GM18907 (cell line): ENCODE data around the gene APBA1.

Experiments
- ATAC-seq: cut with Tn5 transposase; IDR thresholded peaks from one replicate; pipeline ENCODE4 v1.9.1; 2021; ENCODE audit warnings: mild to moderate bottlenecking, moderate library complexity; ENCODE audit not compliant: unreplicated experiment

Gene APBA1

DNA sequence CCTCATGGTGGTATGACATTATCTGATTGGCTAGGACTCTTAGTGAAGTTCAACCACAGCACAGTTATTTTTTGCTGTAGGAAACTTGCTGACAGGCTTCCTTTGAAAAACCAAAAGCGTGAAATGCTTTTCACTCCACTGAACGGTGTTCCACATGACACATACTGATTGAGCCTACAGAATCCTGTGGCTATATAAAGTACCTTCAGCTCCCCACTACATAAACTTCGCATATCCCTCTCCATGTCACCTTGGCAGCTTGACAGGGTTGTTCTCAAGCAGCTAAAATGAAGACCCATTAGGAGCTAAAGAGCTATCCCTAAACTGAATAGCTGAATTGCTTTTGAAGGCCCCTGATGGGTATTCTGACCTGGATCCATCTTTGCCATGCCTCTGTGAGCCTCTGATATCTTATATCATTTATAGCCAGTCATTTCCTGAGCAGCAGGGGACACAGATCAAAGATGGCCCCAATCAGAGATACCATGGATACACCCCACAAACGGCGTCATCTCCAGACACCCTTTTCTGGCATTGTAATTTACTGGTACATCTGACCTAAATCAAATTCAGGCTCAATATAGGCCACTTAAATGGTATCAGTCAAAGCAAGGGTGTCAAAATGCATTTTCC is 91.5 kb downstream of the APBA1 start:
- no peak for ATAC-seq

- no peak for ATAC-seq
Measured at GRCh38 chr9:69579760-69580581, 92.2 kb downstream of the APBA1 start.

DNA sequence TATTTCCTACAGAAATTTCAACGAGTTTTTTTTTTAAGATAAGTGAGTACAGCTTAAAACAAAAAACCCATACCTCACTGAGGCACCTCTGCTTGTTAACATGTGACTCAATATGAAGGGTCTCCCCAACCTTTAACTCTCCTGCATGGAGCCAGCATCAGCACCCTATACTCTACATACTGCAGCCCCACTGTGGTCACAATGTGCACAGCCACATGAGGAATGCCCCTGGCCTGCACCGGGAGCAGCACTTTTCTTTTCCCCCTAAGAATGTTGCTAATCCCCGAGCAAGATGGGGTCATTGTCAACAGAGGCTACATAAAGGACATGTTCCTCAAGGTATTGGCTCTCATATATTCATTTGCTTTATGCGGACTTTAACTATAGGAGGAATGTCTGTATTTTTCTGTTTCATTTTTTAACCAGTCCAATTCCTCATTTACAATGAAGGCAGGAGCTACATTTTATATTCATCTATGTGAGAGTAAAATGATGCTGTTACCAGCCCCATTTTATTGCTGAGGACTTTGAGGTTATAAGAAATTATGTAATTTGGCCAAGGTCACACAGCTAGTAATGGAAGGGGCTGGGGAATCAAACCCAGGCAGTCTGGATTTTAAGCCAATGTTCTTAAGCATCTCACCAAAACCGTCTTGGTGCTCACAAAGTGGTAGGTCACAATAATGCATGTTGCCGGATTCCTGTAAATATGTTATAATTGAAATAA is 93.0 kb downstream of the APBA1 start:
- no peak for ATAC-seq

GRCh38 chr9:69578026-69578425 is 94.1 kb downstream of the APBA1 start:
- ATAC-seq: no peak

DNA sequence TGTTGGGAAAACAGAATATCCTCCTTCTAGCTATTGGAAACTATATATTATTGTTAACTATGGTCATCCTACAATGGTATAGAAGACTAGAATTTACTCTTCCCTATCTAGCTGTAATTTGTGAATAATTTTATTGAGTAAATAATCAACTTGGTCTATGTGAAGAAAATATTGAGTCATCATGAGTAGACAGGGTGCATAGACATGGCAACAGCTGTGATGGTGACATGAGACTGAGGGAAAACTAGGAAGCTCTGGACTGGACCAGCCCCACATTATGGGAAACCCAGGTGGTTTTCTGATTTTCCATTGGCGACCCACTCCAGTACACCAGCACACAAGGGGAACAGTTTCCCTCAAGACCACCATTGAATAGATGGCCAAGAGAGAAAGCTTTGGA is 95.0 kb downstream of the APBA1 start:
- no peak for ATAC-seq

DNA sequence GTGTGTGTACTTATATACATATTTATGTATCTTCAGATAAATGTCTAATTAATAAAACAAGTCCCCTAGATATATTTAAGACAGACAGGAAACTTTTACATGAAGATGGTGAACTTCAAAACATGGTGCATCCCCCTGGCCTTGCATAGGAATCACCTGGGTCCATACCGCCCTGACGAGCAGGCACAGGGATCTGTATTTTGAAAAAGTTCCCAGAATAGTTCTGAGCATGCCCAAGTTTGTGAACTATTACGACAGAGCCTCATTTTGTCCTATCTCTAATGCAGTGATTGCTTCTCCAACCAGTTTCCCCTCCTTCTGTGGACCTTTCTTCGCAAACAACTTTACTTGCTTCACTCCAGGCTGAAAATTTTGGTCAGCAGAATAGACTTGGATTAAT is 98.1 kb downstream of the APBA1 start:
- no peak for ATAC-seq

- ATAC-seq: no peak
Measured at GRCh38 chr9:69573651-69574050, 98.5 kb downstream of the APBA1 start.

- ATAC-seq: no peak
Measured at GRCh38 chr9:69572611-69573010, 99.6 kb downstream of the APBA1 start.

DNA sequence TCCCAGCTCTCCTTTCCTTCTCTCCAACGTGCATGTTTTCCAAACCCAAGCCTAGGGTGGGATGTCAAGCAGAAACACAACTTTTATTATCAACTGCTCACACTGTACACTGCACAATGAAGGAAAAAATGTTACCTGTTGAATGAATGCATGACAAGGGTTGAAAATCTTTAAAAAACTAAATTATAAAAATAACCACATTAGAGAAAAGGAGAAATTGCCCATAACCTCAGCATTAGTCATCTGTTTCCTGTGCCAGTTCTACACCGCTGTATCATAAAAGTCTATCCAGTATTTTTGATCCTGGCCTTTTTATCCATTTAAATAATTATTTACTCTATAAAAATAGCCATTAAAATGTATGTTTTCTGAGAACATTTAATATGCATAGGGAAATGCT is 101.1 kb downstream of the APBA1 start:
- no peak for ATAC-seq

GRCh38 chr9:69569738-69570451 is 102.3 kb downstream of the APBA1 start:
- ATAC-seq: no peak

DNA sequence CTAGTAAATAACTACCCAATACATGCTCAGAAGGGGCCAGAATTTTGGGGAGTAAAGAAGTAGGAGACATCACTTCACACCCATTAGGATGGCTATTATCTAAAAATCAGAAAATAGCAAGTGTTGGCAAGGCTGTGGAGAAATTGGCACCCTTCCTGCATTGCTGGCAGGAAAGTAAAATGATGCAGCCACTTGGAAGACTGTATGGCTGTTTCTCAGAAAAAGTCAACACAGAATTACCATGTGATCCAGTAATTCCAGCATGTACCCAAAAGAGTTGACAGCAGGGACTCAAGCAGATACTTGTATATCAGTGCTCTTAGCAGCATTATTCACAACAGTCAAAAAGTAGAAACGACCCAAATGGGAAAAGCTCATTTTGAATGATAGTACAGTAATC is 107.6 kb downstream of the APBA1 start:
- no peak for ATAC-seq

GRCh38 chr9:69559126-69559525 is 113.0 kb downstream of the APBA1 start:
- ATAC-seq: no peak

GRCh38 chr9:69556707-69557106 is 115.5 kb downstream of the APBA1 start:
- ATAC-seq: no peak

GRCh38 chr9:69555802-69556201 is 116.4 kb downstream of the APBA1 start:
- ATAC-seq: peak; percentile 46

DNA sequence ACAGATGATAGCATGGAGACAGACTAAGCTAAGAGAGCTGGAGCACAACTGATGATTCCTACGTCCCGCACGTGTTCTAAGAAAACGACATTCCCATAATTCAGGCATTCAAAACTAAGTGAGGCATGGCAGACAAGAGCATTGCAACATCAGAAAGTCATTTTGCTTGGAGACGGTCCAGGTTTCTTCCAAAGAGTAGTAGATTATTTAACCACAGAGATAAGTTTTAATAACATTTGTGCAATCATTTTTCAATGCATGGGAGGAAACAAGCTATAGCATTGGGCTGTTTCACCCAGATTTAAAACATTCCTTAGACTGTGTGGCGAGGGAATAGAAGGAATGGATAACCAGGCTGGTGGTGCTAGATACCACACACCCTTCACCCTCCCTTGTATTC is 117.2 kb downstream of the APBA1 start:
- no peak for ATAC-seq

- peak; percentile 56 for ATAC-seq
Measured at GRCh38 chr9:69549310-69550202, 122.6 kb downstream of the APBA1 start.

- no peak for ATAC-seq
Measured at GRCh38 chr9:69548681-69549080, 123.5 kb downstream of the APBA1 start.

DNA sequence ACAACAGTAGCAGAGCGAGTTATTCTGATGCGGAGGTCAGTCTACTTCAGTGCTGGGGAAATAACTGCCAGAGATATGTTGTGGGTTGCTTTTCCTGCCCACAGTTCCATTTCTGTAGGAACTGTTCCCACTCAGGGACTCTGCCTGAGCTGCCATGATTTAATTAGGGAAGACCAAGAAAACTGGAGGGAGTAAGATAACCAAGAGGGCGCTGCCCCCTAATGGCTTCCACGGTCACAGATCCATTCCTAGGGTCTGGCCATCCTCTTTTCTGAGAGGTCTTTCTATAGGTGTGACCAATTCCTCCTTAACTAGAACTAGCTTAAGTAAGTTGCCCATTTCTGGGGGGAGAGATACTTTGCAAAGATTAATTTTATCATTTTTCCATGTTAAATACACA is 125.9 kb downstream of the APBA1 start:
- no peak for ATAC-seq

DNA sequence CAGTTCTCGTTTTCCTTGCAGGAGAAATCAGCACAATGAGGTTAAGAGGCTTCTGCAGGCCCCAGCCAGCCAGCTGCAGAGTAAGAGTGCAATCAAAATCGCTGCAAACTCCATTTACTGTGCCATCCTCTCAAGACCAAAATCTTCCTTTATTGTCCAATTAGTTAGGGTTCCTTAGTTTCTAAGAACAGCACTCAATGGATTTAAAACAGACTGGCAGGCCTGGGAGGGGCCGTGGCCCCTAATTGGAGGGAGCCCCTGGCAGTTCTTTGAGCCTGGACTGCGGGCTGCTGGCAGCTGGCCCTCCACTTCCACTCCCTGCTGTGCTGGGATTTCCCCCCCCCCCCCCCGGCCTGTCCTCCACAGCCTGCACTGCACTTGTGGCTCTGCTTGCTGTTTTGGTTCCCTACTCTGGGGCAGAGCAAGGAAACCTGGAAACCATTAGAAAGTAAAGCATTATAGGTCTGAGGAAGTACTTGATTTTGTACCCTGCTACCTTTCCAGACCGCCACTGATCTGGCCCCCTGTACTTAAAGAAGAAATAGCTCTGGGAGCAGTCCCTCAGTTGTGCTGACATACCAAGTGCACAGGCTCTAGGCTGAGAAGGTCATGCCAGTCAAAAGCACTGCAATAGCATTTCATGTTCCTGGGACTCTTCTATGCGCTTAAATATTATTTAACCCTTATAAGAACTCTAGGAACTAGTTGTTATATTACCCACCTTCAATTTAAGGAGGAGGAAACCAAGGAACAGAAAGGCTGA is 129.0 kb downstream of the APBA1 start:
- no peak for ATAC-seq

- ATAC-seq: no peak
Measured at GRCh38 chr9:69542058-69542457, 130.1 kb downstream of the APBA1 start.
